OCI-LY7 (cell line): ENCODE results near the gene NFATC1.

Source experiments
- CTCF ChIP-seq: fragments of 200-600 bp; sonication (generic); conservative IDR thresholded peaks from 2 replicates; pipeline ENCODE4 v1.5.1; 2014; ENCODE audit warnings: mild to moderate bottlenecking, antibody characterized with exemption, low read length, moderate library complexity, mixed read lengths
- EZH2phosphoT487 ChIP-seq: fragments of 200-600 bp; sonication (generic); IDR thresholded peaks from 2 replicates; pipeline ENCODE4 v1.6.1; 2018; ENCODE audit warnings: low read depth, borderline replicate concordance, mild to moderate bottlenecking, mixed run types, antibody characterized with exemption, low read length, moderate library complexity, mixed read lengths

DNA sequence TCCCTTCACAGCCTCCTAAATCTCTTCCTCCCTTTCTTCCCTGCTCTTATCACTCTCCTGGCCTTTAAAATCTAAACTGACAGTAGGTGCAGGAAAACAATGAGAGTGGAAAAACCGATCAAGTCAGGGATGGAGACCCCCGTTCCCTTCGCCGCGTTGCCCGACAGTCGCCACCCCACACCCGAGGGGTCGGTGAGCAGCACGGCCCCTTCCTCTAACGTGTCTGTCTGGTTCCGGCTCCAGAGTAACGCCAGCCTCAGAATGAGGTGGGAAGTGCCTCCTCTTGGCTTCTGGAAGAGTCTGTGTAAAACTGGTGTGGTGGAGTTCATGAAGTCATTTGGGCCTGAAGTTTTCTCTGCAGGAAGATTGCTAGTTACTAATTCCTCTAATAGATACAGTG is 138.6 kb downstream of the NFATC1 start:
- TF ChIP-seq CTCF (no peak), EZH2phosphoT487 (no peak)
